H1 (cell line): ENCODE measurements around the gene OBSL1. TPM values are rescaled to one million over a fixed set of nuclear protein-coding genes. Genes with fewer than 3 reads are reported as not detected.

Experiments
- CTCF ChIP-seq, 3 experiments: IDR thresholded peaks; 1 replicate in 2 of 3; 2 replicates in 1 of 3; pipeline versions ENCODE4 v1.5.1 to v1.6.1; 2011; ENCODE audit warnings: low read length in 3 of 3, mild to moderate bottlenecking in 3 of 3, inconsistent platforms in 2 of 3, low read depth in 1 of 3, moderate library complexity in 1 of 3; ENCODE audit not compliant: insufficient read depth in 1 of 3; ENCODE audit errors: control extremely low read depth in 1 of 3
- polyA plus RNA-seq, 7 experiments: library from polyadenylated mRNA; depleted of rRNA in 3 of 7; stranded (reverse) in 5 of 7; unstranded in 2 of 7; fragments of >200 nt in 5 of 7; fragments of 200-250 nt in 2 of 7; gene quantifications; 1 replicate in 5 of 7; 2 replicates in 1 of 7; 4 replicates in 1 of 7; pipeline versions ENCODE4 v1.2.1 to v1.2.3, GENCODE V29; 2011 to 2013; ENCODE audit warnings: missing spikeins in 2 of 7, mixed read lengths in 2 of 7
- total RNA-seq: library from RNA; stranded (reverse); fragmentation: NEBNext Ultra II Directional; extraction: Animal tissue kit (Norgen Biotek cat#: 25700); gene quantifications from 2 replicates; pipeline ENCODE4 v1.2.1, GENCODE V29; 2021

The OBSL1 gene
- total and polyA plus RNA-seq, 2 of the 8 experiments (the other 6 are each of a cell fraction or from before 2014, with no cell fraction given), result 116 to 127 TPM

- peak in 1 of 3 experiments; percentile 25; a peak in 1 of 4 replicates for TF ChIP-seq CTCF (IDR thresholded peaks at IDR 0.05; ENCODE audit: control extremely low read depth in 1 of 3, insufficient read depth in 1 of 3, low read depth in 1 of 3, low read length in 3 of 3)
These were observed 33.5 kb downstream of the OBSL1 start (continued) for GRCh38 chr2:219537657-219538488.
